H1 (cell line): Measurements from ENCODE around the gene KCNA2.

Experiments used
- BACH1 ChIP-seq: IDR thresholded peaks from 2 replicates; pipeline ENCODE4 v1.6.1; 2012; ENCODE audit warnings: low read length, improper control_type of control experiment
- BCL11A ChIP-seq, 2 experiments: IDR thresholded peaks; one replicate each; pipeline ENCODE4 v1.6.1; 2011; ENCODE audit warnings: low read depth in 2 of 2, low read length in 2 of 2, mild to moderate bottlenecking in 2 of 2
- EZH2 ChIP-seq: fragments of 200-600 bp; sonication (generic); IDR thresholded peaks from 2 replicates; pipeline ENCODE4 v1.7.1; 2012; ENCODE audit warnings: low read depth, mild to moderate bottlenecking, moderate library complexity, low read length, inconsistent platforms; ENCODE audit not compliant: severe bottlenecking
- MAFK ChIP-seq: IDR thresholded peaks from 2 replicates; pipeline ENCODE4 v1.6.1; 2012; ENCODE audit warnings: low read depth, mild to moderate bottlenecking, improper control_type of control experiment, low read length
- POLR2AphosphoS5 ChIP-seq: IDR thresholded peaks from 2 replicates; pipeline ENCODE4 v1.6.1; 2011; ENCODE audit warnings: low read depth, low read length
- TF ChIP-seq, protein P1 (sequence below), 3 experiments: IDR thresholded peaks; 1 replicate in 2 of 3; 2 replicates in 1 of 3; pipeline versions ENCODE4 v1.5.1 to v1.6.1; 2011; ENCODE audit warnings: low read length in 3 of 3, mild to moderate bottlenecking in 3 of 3, inconsistent platforms in 2 of 3, low read depth in 1 of 3, moderate library complexity in 1 of 3; ENCODE audit not compliant: insufficient read depth in 1 of 3; ENCODE audit errors: control extremely low read depth in 1 of 3

DNA sequence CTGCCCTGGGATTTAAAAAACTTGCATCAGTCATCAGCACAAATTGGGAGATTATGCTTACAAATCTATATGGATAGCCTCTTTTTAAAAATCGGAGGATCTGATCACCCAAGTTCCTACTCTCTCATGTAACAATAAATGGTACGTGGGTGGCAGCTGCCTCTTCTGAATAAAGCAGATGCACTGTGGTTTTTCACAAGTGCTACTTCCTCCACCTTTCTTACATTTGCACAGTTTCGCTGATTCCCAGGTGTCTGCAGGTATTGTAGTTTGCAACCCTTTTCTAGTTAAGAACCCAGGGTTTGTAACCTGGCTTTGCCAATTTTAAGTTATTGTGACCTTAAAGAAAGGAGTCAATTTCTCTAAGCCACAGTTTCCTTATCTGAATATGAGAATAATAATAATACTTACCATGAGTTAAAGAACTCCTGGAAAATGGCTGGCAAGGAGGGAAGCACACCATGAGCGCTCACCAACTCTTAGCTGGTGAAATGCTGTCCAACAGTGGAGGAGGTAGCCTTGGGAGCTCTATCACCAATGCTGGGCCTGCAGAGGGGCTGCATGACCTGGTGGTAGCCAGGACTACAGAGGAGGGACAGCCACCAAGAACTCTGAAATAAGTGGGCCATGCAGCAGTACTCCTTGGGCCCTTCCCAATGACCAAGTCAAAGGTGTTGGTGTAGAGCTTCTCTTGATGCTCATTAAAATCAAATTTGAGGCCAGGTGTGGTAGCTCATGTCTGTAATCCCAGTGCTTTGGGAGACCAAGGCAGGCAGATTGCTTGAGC lies 30.2 kb upstream of the KCNA2 start:
- TF ChIP-seq BCL11A (IDR thresholded peaks at IDR 0.05; ENCODE audit: low read depth in 2 of 2, low read length in 2 of 2) (no peak), POLR2AphosphoS5 (no peak), BACH1 (no peak), EZH2 (no peak), MAFK (no peak)
- TF ChIP-seq, protein P1, sequence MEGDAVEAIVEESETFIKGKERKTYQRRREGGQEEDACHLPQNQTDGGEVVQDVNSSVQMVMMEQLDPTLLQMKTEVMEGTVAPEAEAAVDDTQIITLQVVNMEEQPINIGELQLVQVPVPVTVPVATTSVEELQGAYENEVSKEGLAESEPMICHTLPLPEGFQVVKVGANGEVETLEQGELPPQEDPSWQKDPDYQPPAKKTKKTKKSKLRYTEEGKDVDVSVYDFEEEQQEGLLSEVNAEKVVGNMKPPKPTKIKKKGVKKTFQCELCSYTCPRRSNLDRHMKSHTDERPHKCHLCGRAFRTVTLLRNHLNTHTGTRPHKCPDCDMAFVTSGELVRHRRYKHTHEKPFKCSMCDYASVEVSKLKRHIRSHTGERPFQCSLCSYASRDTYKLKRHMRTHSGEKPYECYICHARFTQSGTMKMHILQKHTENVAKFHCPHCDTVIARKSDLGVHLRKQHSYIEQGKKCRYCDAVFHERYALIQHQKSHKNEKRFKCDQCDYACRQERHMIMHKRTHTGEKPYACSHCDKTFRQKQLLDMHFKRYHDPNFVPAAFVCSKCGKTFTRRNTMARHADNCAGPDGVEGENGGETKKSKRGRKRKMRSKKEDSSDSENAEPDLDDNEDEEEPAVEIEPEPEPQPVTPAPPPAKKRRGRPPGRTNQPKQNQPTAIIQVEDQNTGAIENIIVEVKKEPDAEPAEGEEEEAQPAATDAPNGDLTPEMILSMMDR (IDR thresholded peaks at IDR 0.05; ENCODE audit: control extremely low read depth in 1 of 3, insufficient read depth in 1 of 3, low read depth in 1 of 3, low read length in 3 of 3) = no peak
